ENCODE measurements around the gene POGLUT3.

- TF ChIP-seq EP300 (IDR thresholded peaks at IDR 0.05) (no peak), POLR2AphosphoS5 (IDR thresholded peaks at IDR 0.05) (no peak), POLR2A (IDR thresholded peaks at IDR 0.05) (no peak)
- TF ChIP-seq, protein P1, sequence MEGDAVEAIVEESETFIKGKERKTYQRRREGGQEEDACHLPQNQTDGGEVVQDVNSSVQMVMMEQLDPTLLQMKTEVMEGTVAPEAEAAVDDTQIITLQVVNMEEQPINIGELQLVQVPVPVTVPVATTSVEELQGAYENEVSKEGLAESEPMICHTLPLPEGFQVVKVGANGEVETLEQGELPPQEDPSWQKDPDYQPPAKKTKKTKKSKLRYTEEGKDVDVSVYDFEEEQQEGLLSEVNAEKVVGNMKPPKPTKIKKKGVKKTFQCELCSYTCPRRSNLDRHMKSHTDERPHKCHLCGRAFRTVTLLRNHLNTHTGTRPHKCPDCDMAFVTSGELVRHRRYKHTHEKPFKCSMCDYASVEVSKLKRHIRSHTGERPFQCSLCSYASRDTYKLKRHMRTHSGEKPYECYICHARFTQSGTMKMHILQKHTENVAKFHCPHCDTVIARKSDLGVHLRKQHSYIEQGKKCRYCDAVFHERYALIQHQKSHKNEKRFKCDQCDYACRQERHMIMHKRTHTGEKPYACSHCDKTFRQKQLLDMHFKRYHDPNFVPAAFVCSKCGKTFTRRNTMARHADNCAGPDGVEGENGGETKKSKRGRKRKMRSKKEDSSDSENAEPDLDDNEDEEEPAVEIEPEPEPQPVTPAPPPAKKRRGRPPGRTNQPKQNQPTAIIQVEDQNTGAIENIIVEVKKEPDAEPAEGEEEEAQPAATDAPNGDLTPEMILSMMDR (IDR thresholded peaks at IDR 0.05): no peak
Measured at GRCh38 chr11:108483163-108483562, 15.0 kb downstream of the POGLUT3 start.
